ENCODE results near the gene GPR107. TPM values are rescaled to one million over a fixed set of nuclear protein-coding genes. Genes with fewer than 3 reads are reported as not detected.

The GPR107 gene

GRCh38 chr9:130188860-130189481 is 135.3 kb downstream of the GPR107 start:
- H3K4ac ChIP-seq (ENCODE audit: low read depth, low read length), result no peak overlapping the region
- no peak overlapping the region for H3K4me3 ChIP-seq (ENCODE audit: low read length)
- H3K56ac ChIP-seq (ENCODE audit: low read length), result no peak overlapping the region
- H4K5ac ChIP-seq (ENCODE audit: low read length), result no peak overlapping the region
- H3K27ac ChIP-seq (ENCODE audit: low read depth, low read length), result no peak overlapping the region
- H2AK5ac ChIP-seq (ENCODE audit: low read length), result no peak overlapping the region
- no peak for DNase-seq
- no peak overlapping the region for H4K8ac ChIP-seq (ENCODE audit: low read depth, low read length)
- H2BK120ac ChIP-seq (ENCODE audit: low read depth, low read length), result no peak overlapping the region
- no peak overlapping the region for H2BK5ac ChIP-seq (ENCODE audit: low read length)
- H3K4me2 ChIP-seq (ENCODE audit: low read length), result no peak overlapping the region
- peaks cover 3% of the 10 kb centered on the region for H3K4me1 ChIP-seq (ENCODE audit: control insufficient read depth, low read depth, low read length)
- H3K23ac ChIP-seq (ENCODE audit: low read length), result no peak overlapping the region
- H3K9ac ChIP-seq (ENCODE audit: low read length), result no peak overlapping the region
- no CpG with 5 or more reads among the region's 7 CpGs for WGBS (ENCODE audit: extremely low coverage, insufficient coverage, low lambda C conversion rate)
- H3K79me2 ChIP-seq (ENCODE audit: control insufficient read depth, insufficient read depth, low read length), result peaks cover 36% of the 10 kb centered on the region
- H3K27me3 ChIP-seq (ENCODE audit: insufficient read depth, low read length, poor library complexity), result no peaks in the 10 kb centered on the region
- no peak overlapping the region for H3K18ac ChIP-seq (ENCODE audit: low read length)
- H3K79me1 ChIP-seq (ENCODE audit: low read length), result peaks cover 16% of the 10 kb centered on the region
- no peaks in the 10 kb centered on the region for H3K36me3 ChIP-seq (ENCODE audit: control insufficient read depth, insufficient read depth, low read length)
- H2BK15ac ChIP-seq (replicated peaks; ENCODE audit: low read depth), result no peak overlapping the region

Small RNA genes lying within 50 kb of the gene (small RNA-seq; reads per million reads assigned to genes)
- not detected for gene RF00019 (ENCODE audit: insufficient read depth)

Data from mesendoderm (in vitro differentiated cells).